Esophagus (tissue), 2 donors: ENCODE results near the gene TERT. TPM values are rescaled to one million over a fixed set of nuclear protein-coding genes. Genes with fewer than 3 reads are reported as not detected.

Experiments used
- H3K27ac ChIP-seq, 2 donors: one replicate each; pipeline ENCODE4 v1.5.1; 2013; ENCODE audit warnings: low read depth in 2 of 2, mild to moderate bottlenecking in 2 of 2, inconsistent platforms in 1 of 2, low read length in 1 of 2, moderate library complexity in 1 of 2
- H3K27me3 ChIP-seq, 2 donors: one replicate each; pipeline ENCODE4 v1.6.1; 2013; ENCODE audit warnings: low read length in 2 of 2, control low read depth in 1 of 2, mild to moderate bottlenecking in 1 of 2; ENCODE audit not compliant: insufficient read depth in 2 of 2, control insufficient read depth in 1 of 2
- H3K36me3 ChIP-seq, 2 donors: one replicate each; pipeline ENCODE4 v1.6.1; 2013; ENCODE audit warnings: low read length in 1 of 2; ENCODE audit not compliant: control insufficient read depth in 2 of 2, insufficient read depth in 2 of 2
- H3K4me1 ChIP-seq, 2 donors: one replicate each; pipeline ENCODE4 v1.6.1; 2013; ENCODE audit warnings: low read length in 1 of 2; ENCODE audit not compliant: control insufficient read depth in 2 of 2, insufficient read depth in 2 of 2
- H3K4me3 ChIP-seq, 2 donors: one replicate each; pipeline ENCODE4 v1.5.1; 2013; ENCODE audit warnings: low read length in 2 of 2, mild to moderate bottlenecking in 2 of 2, low read depth in 1 of 2, moderate library complexity in 1 of 2
- H3K9me3 ChIP-seq, 2 donors: one replicate each; pipeline ENCODE4 v1.6.1; 2013; ENCODE audit warnings: mild to moderate bottlenecking in 2 of 2, low read depth in 1 of 2, low read length in 1 of 2, moderate library complexity in 1 of 2; ENCODE audit not compliant: control insufficient read depth in 2 of 2, insufficient read depth in 1 of 2
- WGBS, 2 donors: extraction: QIAGEN DNeasy Blood & Tissue Kit; methylation state at CpG; one replicate each; pipeline ENCODE4 v1.1.7; 2013; 5-methylcytosine and 5-hydroxymethylcytosine counted together
- polyA plus RNA-seq, 2 donors: library from polyadenylated mRNA; stranded (reverse); fragments of 200-250 nt; gene quantifications; one replicate each; pipeline ENCODE4 v1.2.3, GENCODE V29; 2013
- donor health status: healthy with polysubstance abuse.
- donor health status: Bipolar disorder and iron deficiency.

The TERT gene
- polyA plus RNA-seq, 2 donors = 0.13 to 0.51 TPM

- Histone ChIP-seq H3K4me1 (peaks cover 2 to 13% of the 10 kb centered on the region in 2 donors), H3K4me3 (no peak overlapping the region), H3K9me3 (no peaks in the 10 kb centered on the region), H3K36me3 (peaks cover 27 to 62% of the 10 kb centered on the region in 2 donors), H3K27ac (no peak overlapping the region), H3K27me3 (no peaks in the 10 kb centered on the region)
- 78 to 80% methylated on average over 21 of the region's 21 CpGs for WGBS, 2 donors
These were observed 24.8 kb upstream of the TERT start for GRCh38 chr5:1319436-1320256.

DNA sequence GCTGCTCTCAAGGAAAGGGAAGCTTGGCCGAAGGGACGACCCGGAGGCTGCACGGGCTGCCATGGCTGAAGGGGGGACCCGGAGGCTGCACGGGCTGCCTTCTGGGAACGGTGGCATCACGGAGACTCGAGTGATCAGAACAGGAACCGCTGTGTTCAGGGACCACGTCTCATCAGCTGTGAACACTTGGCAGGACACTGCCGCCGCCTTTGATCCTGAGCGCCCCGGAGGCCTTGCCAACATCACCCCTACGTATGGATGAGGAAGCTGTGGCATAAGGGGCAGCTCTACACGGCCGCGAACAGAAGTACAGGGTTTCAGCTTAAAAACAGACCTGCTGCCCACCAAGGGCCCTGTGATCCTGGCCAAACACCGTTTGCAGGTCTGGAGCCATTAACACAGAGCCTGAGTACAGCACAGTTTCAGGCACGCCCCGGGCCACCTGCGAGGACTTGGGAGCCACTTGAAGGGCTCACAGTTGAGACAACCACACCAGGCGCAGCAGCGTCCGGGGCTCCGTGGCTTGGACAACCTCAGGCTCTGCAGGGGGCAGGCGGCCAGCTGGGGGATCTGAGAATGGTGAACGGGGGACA lies 23.9 kb upstream of the TERT start:
- Histone ChIP-seq H3K27ac (no peak overlapping the region), H3K9me3 (no peaks in the 10 kb centered on the region), H3K4me1 (peaks cover 2 to 14% of the 10 kb centered on the region in 2 donors), H3K27me3 (no peaks in the 10 kb centered on the region), H3K4me3 (no peak overlapping the region), H3K36me3 (peaks cover 24 to 55% of the 10 kb centered on the region in 2 donors)
- WGBS, 2 donors = 91 to 93% methylated on average over 29 of the region's 29 CpGs

DNA sequence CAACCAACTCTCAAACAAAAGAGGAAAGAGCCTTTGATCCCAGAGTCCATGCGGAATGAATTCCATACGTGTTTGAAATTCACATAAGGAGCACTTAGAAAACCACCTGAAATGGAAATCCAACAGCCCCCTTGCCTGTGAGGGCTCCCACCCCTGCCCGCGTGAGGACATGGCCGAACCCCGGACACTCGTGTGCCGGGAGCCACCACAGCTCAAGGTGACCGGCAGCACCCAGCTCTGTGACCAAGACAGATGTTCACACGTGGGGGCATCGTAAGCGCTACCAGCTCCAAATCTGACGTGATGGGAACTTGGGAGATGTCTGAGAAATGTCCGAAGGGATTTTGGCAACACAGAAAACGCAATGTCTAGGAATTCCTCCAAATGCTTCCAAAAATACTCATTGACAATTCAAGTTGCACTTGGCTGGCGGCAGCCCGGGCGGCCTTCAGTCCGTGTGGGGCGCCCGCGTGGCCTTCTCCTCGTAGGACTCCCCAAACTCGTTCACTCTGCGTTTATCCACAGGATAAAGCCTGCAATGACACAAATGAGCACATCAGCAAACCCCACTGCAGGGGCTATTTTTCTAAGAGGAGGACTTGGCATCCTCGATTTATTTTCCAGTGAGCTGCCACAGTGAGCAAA lies 23.2 kb upstream of the TERT start:
- H3K27me3 ChIP-seq = no peaks in the 10 kb centered on the region
- 92 to 93% methylated on average over 26 of the region's 26 CpGs for WGBS, 2 donors
- peaks cover 24 to 48% of the 10 kb centered on the region in 2 donors for H3K36me3 ChIP-seq

DNA sequence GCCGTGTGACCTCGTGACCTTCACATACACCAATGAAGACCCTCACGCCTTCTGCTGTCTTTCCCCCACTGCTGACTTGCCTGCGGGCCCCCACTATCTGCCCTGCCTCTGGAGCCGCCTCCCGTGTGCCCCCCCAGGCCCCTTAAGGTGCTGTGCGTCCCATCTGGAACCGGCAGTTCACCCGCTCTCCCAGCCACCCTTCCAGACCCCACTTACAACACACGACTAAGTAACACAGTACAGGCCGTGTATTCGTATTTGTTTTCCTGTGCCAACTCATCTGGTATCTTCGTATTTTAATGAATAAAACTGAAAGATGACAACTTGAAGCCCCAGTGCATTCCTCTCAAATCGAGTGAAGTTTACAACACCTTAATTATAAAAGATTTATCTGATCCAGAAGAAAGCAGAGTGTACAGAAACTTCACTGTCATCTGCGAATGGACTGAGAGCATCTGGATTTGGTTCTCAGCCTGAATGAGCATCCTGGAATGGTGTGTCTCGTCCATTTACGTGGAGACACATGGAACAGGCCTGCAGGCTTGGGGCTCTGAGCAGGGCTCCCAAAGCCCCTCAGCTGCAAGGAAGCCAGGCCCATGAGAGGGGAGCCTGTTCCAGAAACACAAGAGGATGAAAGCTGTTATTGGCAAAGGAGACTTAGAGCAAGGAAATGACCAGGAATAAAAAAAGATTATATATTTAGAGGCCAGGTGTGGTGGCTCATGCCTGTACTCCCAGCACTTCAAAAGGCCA lies 21.9 kb upstream of the TERT start:
- Histone ChIP-seq H3K9me3 (no peaks in the 10 kb centered on the region), H3K4me3 (no peak overlapping the region), H3K27me3 (no peaks in the 10 kb centered on the region), H3K27ac (peak overlapping the region; percentile 14 to 45), H3K4me1 (peaks cover 2 to 14% of the 10 kb centered on the region in 2 donors), H3K36me3 (peaks cover 17 to 38% of the 10 kb centered on the region in 2 donors)
- 29 to 42% methylated on average over 17 of the region's 17 CpGs for WGBS, 2 donors

More for the DNA sequence above, 23.2 kb upstream of the TERT start:
- H3K9me3 ChIP-seq = no peaks in the 10 kb centered on the region
- H3K4me1 ChIP-seq = peaks cover 2 to 14% of the 10 kb centered on the region in 2 donors
- no peak overlapping the region for H3K27ac ChIP-seq
- H3K4me3 ChIP-seq = no peak overlapping the region

GRCh38 chr5:1315709-1316587 lies 21.1 kb upstream of the TERT start:
- 12 to 13% methylated on average over 33 of the region's 33 CpGs for WGBS, 2 donors
- Histone ChIP-seq H3K27me3 (no peaks in the 10 kb centered on the region), H3K36me3 (peaks cover 9 to 31% of the 10 kb centered on the region in 2 donors), H3K27ac (peak overlapping the region; percentile 47 to 66), H3K9me3 (peaks cover 0 to 3% of the 10 kb centered on the region in 2 donors), H3K4me3 (peak overlapping the region in 1 of 2 donors; percentile 27), H3K4me1 (peaks cover 2 to 14% of the 10 kb centered on the region in 2 donors)

- Histone ChIP-seq H3K27me3 (no peaks in the 10 kb centered on the region), H3K4me3 (no peak overlapping the region), H3K36me3 (peaks cover 6 to 24% of the 10 kb centered on the region in 2 donors), H3K9me3 (peaks cover 0 to 3% of the 10 kb centered on the region in 2 donors), H3K27ac (no peak overlapping the region), H3K4me1 (peaks cover 0 to 14% of the 10 kb centered on the region in 2 donors)
- 55 to 64% methylated on average over 13 of the region's 13 CpGs for WGBS, 2 donors
These were observed 20.3 kb upstream of the TERT start for GRCh38 chr5:1315018-1315708.

DNA sequence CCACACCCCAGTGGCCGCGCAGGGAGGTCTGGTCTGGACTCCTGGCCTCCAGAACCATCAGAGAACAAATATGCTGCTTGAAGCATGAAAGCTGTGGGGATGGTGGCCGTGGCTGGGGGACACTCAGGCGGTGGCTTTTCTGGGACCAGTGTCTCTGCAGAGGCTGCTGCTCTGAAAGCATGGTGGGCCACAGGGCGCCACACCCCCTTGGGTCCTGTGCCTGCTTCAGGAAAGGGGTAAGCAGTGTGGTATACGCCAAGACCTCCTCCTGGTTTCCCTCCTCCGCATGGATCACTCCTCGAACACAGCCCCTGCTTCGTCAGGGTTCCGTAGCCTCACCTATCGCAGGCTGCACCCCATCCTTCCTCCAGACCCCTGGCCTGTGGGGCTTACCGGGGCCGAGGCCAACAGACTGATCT lies 19.7 kb upstream of the TERT start:
- no peaks in the 10 kb centered on the region for H3K27me3 ChIP-seq
- H3K4me1 ChIP-seq = peaks cover 0 to 14% of the 10 kb centered on the region in 2 donors
- WGBS, 2 donors = 95 to 98% methylated on average over 13 of the region's 13 CpGs
- no peak overlapping the region for H3K4me3 ChIP-seq
- H3K27ac ChIP-seq = no peak overlapping the region
- peaks cover 0 to 3% of the 10 kb centered on the region in 2 donors for H3K9me3 ChIP-seq
- H3K36me3 ChIP-seq = peaks cover 3 to 18% of the 10 kb centered on the region in 2 donors

DNA sequence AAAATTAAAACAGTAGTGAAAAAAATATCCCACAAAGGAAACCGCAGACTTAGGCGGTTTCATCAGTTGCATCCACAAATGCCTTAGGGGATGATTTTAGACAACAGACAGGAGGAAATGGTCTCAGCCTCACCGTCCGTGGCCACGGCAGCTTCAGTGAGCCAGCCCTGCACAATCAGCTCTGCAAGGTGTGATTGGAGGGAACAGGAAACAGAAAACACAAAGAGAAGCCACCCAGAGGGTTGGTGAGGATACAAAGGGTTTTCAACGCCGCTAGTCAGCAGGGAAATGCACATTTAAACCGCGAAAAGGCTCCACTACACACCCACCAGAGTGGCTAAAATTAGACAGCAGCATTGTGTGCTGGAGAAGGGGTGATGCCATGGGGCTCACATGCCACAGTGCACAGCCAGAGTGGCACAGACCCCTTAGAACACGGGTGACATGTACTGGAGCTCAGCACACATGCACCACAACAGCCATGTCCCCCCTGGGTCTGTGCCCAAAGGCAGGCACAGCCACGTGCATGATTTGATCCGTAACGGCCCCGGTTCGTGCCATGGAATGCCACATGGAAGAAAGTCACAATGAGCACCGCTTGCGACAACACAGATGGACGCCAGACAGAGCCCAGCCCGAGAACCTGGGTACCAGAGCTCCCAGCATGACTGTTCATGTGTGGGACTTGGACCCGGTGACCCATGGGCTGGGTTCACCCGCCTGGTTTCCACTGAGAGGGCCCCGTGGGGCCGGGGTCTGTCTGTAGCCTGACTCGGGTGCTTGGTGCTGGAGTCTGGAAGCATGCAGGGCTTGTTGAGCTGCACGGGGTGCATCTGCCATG lies 18.3 kb upstream of the TERT start:
- Histone ChIP-seq H3K27ac (no peak overlapping the region), H3K9me3 (peaks cover 0 to 3% of the 10 kb centered on the region in 2 donors)
- 62 to 67% methylated on average over 25 of the region's 25 CpGs for WGBS, 2 donors

More for the DNA sequence above, 18.3 kb upstream of the TERT start:
- H3K27me3 ChIP-seq = no peaks in the 10 kb centered on the region
- H3K4me1 ChIP-seq = peaks cover 0 to 14% of the 10 kb centered on the region in 2 donors
- H3K36me3 ChIP-seq = peaks cover 0 to 5% of the 10 kb centered on the region in 2 donors
- no peak overlapping the region for H3K4me3 ChIP-seq
